ENCODE data around the gene ZFP57. TPM values are rescaled to one million over a fixed set of nuclear protein-coding genes. Genes with fewer than 3 reads are reported as not detected.
A peak's percentile ranks its signal among the peaks of the same experiment; 100 is the strongest.

Gene ZFP57
- total RNA-seq, 1 donor from 2014 or later = 0.50 TPM

DNA sequence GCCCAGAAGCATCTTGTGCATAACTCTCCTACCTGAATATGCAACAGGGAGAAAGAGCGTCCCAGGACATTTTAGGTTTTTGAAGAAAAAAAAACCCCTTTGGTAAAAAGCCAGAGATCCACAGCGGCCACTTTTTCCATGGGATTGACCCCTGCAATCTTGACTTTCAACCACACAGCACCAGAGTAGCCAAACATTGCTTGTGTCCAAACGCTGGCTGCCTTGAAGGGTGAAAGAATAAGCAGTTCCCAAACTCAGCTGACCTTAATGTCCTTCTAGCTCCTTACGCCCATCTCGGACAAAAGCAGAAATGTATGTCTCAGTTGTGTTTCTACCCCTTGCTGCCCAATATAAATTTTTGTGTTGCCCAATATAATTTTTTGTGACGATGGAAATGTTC lies 25.3 kb downstream of the ZFP57 start:
- Histone ChIP-seq H3K9ac (ENCODE audit: low read length) (no peak overlapping the region), H2AFZ (ENCODE audit: low read depth, low read length) (no peak overlapping the region), H3K79me2 (ENCODE audit: insufficient read depth, low read length) (no peaks in the 10 kb centered on the region), H3K27ac (ENCODE audit: low read depth, low read length) (no peak overlapping the region), H3K4me3 (ENCODE audit: insufficient read depth, low read depth, low read length) (no peak overlapping the region), H4K20me1 (ENCODE audit: insufficient read depth, low read length) (no peaks in the 10 kb centered on the region), H3K4me2 (ENCODE audit: low read length) (no peak overlapping the region), H3K27me3 (ENCODE audit: insufficient read depth, low read length) (peaks cover 3% of the 10 kb centered on the region), H3K4me1 (ENCODE audit: insufficient read depth, low read length) (no peaks in the 10 kb centered on the region), H3K36me3 (ENCODE audit: insufficient read depth, low read length) (no peaks in the 10 kb centered on the region), H3K9me3 (ENCODE audit: insufficient read depth, low read depth, low read length) (no peaks in the 10 kb centered on the region)
- H3K9me3 Mint-ChIP-seq (ENCODE audit: unreplicated experiment) = no peaks in the 10 kb centered on the region
- FAIRE-seq = no peak
- TF ChIP-seq, protein P1, sequence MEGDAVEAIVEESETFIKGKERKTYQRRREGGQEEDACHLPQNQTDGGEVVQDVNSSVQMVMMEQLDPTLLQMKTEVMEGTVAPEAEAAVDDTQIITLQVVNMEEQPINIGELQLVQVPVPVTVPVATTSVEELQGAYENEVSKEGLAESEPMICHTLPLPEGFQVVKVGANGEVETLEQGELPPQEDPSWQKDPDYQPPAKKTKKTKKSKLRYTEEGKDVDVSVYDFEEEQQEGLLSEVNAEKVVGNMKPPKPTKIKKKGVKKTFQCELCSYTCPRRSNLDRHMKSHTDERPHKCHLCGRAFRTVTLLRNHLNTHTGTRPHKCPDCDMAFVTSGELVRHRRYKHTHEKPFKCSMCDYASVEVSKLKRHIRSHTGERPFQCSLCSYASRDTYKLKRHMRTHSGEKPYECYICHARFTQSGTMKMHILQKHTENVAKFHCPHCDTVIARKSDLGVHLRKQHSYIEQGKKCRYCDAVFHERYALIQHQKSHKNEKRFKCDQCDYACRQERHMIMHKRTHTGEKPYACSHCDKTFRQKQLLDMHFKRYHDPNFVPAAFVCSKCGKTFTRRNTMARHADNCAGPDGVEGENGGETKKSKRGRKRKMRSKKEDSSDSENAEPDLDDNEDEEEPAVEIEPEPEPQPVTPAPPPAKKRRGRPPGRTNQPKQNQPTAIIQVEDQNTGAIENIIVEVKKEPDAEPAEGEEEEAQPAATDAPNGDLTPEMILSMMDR (IDR thresholded peaks at IDR 0.05; ENCODE audit: insufficient read depth, low read depth, low read length) = no peak
- TF ChIP-seq EZH2 (IDR thresholded peaks at IDR 0.05; ENCODE audit: insufficient read depth, low read length) = no peak
- H3K27ac Mint-ChIP-seq (ENCODE audit: unreplicated experiment) = no peak overlapping the region
- DNase-seq (ENCODE audit: low read depth) = no peak
- peaks cover 10% of the 10 kb centered on the region for H3K4me1 Mint-ChIP-seq (ENCODE audit: low read depth, unreplicated experiment)
- no peak overlapping the region for H3K4me3 Mint-ChIP-seq (ENCODE audit: unreplicated experiment)
- no peaks in the 10 kb centered on the region for H3K27me3 Mint-ChIP-seq (ENCODE audit: low read depth, unreplicated experiment)
- H3K36me3 Mint-ChIP-seq (ENCODE audit: low read depth, unreplicated experiment) = no peaks in the 10 kb centered on the region

DNA sequence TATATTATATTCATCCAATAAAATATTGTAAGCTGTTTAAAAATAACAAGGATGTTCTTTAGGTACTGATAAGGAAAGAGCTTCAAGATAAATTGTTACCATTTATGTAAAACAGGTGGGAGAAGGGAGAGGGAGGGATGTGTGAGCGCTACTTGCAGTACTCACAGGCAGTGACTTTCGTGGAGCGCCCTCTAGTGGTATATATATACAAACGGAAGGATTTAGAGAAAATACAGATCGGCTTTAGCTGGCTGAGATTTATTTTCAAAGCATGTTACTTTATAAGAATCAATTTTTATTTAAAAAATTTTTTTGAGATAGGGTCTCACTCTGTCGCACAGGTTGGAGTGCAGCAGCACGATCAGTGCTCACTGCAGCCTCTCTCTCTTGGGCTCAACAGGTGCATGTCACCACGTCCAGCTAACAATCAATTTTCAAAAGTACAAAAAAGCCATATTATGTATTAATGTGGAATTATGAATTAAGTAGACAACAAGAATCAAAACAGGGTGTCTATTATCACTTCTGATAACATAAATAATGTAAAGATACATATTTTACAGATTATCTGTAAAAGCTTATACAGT lies 27.4 kb downstream of the ZFP57 start:
- no peak overlapping the region for H2AFZ ChIP-seq (ENCODE audit: low read depth, low read length)
- no peak overlapping the region for H3K9ac ChIP-seq (ENCODE audit: low read length)
- H4K20me1 ChIP-seq (ENCODE audit: insufficient read depth, low read length) = no peaks in the 10 kb centered on the region
- H3K79me2 ChIP-seq (ENCODE audit: insufficient read depth, low read length) = no peaks in the 10 kb centered on the region
- H3K4me3 Mint-ChIP-seq (ENCODE audit: unreplicated experiment) = no peak overlapping the region
- H3K36me3 Mint-ChIP-seq (ENCODE audit: low read depth, unreplicated experiment) = no peaks in the 10 kb centered on the region
- no peaks in the 10 kb centered on the region for H3K36me3 ChIP-seq (ENCODE audit: insufficient read depth, low read length)
- H3K4me2 ChIP-seq (ENCODE audit: low read length) = no peak overlapping the region
- peaks cover 3% of the 10 kb centered on the region for H3K27me3 ChIP-seq (ENCODE audit: insufficient read depth, low read length)
- no peak overlapping the region for H3K4me3 ChIP-seq (ENCODE audit: insufficient read depth, low read depth, low read length)
- peaks cover 9% of the 10 kb centered on the region for H3K4me1 ChIP-seq (ENCODE audit: insufficient read depth, low read length)
- FAIRE-seq (no peak), DNase-seq (ENCODE audit: low read depth) (peak; percentile 52)
- no peaks in the 10 kb centered on the region for H3K27me3 Mint-ChIP-seq (ENCODE audit: low read depth, unreplicated experiment)
- H3K9me3 Mint-ChIP-seq (ENCODE audit: unreplicated experiment) = no peaks in the 10 kb centered on the region
- H3K9me3 ChIP-seq (ENCODE audit: insufficient read depth, low read depth, low read length) = no peaks in the 10 kb centered on the region
- TF ChIP-seq EZH2 (IDR thresholded peaks at IDR 0.05; ENCODE audit: insufficient read depth, low read length) = no peak
- TF ChIP-seq, protein P1 (IDR thresholded peaks at IDR 0.05; ENCODE audit: insufficient read depth, low read depth, low read length) = peak; percentile 84
- H3K27ac Mint-ChIP-seq (ENCODE audit: unreplicated experiment) = no peak overlapping the region
- no peak overlapping the region for H3K27ac ChIP-seq (ENCODE audit: low read depth, low read length)
- peaks cover 13% of the 10 kb centered on the region for H3K4me1 Mint-ChIP-seq (ENCODE audit: low read depth, unreplicated experiment)

DNA sequence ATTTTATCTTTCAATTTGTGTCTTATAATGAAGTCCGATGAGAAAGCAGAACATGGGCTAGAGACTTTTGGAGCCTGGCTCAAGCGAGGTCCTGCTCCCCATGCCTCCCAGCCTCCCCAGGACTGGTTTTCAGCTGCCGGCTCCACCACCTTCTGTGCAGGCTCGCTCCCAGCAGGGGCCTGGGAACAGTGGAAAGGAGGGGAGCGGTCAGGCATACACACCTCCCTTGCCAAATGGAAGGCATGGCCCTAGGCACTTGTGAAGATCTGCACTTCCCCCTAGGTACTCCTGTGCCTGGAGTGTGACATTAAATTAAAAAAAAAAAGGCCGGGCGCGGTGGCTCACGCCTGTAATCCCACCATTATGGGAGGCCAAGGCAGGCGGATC lies 28.8 kb downstream of the ZFP57 start:
- Mint-ChIP-seq H3K9me3 (ENCODE audit: unreplicated experiment) (no peaks in the 10 kb centered on the region), H3K4me3 (ENCODE audit: unreplicated experiment) (no peak overlapping the region), H3K27ac (ENCODE audit: unreplicated experiment) (no peak overlapping the region), H3K36me3 (ENCODE audit: low read depth, unreplicated experiment) (no peaks in the 10 kb centered on the region), H3K27me3 (ENCODE audit: low read depth, unreplicated experiment) (no peaks in the 10 kb centered on the region), H3K4me1 (ENCODE audit: low read depth, unreplicated experiment) (peaks cover 13% of the 10 kb centered on the region)
- FAIRE-seq (no peak), DNase-seq (ENCODE audit: low read depth) (no peak)
- no peak overlapping the region for H2AFZ ChIP-seq (ENCODE audit: low read depth, low read length)
- TF ChIP-seq EZH2 (IDR thresholded peaks at IDR 0.05; ENCODE audit: insufficient read depth, low read length) = no peak
- TF ChIP-seq, protein P1 (IDR thresholded peaks at IDR 0.05; ENCODE audit: insufficient read depth, low read depth, low read length) = no peak
- no peak overlapping the region for H3K4me2 ChIP-seq (ENCODE audit: low read length)
- no peak overlapping the region for H3K9ac ChIP-seq (ENCODE audit: low read length)
- peaks cover 3% of the 10 kb centered on the region for H3K27me3 ChIP-seq (ENCODE audit: insufficient read depth, low read length)
- no peaks in the 10 kb centered on the region for H3K79me2 ChIP-seq (ENCODE audit: insufficient read depth, low read length)
- H3K4me3 ChIP-seq (ENCODE audit: insufficient read depth, low read depth, low read length) = no peak overlapping the region
- no peak overlapping the region for H3K27ac ChIP-seq (ENCODE audit: low read depth, low read length)
- no peaks in the 10 kb centered on the region for H3K36me3 ChIP-seq (ENCODE audit: insufficient read depth, low read length)
- H4K20me1 ChIP-seq (ENCODE audit: insufficient read depth, low read length) = no peaks in the 10 kb centered on the region
- peaks cover 9% of the 10 kb centered on the region for H3K4me1 ChIP-seq (ENCODE audit: insufficient read depth, low read length)
- no peaks in the 10 kb centered on the region for H3K9me3 ChIP-seq (ENCODE audit: insufficient read depth, low read depth, low read length)

Measured in astrocyte (in vitro differentiated cells and primary cell).